Colon (tissue), 2 donors: ENCODE results near the gene ZNF296.

Experiments
- FAIRE-seq: peaks from 2 replicates; lab custom pipeline; 2012; peaks lifted over from hg19 to GRCh38; lab: Jason Lieb, UNC
- donor health status: control.
- donor health status: control.

Gene ZNF296

GRCh38 chr19:45103156-45103507 lies 26.9 kb upstream of the ZNF296 start:
- no peak for FAIRE-seq

DNA sequence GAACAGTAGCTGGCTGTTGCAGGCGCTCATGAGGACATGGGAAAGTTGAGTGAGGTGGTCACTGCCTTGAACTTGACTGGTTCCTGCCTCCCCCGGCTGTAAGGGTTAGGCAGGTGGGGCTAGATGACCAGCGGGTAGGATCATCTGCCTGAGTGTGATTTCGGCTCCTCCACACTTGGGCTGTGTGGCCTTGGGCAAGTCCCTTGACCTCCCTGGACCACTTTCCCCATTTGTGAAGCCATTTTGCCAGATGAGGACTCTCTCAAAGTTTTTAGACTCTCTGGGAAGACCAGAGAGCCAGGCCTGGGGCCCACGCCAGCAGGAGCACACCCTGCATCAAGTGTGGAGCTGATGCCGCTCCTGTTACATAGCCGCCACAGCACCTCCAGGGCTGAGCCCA lies 26.2 kb upstream of the ZNF296 start:
- no peak for FAIRE-seq

DNA sequence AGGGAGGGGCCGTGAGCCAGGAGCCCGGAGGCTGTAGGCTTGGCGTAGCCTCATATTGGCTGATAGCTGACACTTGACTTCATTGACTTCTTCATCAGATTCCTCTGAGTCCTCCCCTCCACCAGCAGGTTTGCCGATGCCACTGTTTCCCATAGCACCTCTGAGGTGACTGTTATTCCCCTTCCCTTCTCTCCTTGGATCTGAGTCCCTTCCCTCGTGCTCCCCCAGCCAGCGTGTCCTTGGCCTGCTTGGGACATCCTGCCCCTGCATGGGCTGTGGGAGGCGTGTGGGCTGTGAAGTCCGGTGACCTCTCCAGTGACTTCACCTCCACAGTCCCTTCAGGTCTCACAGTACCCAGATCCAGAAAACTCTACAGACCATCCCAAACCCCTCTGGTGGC lies 25.5 kb upstream of the ZNF296 start:
- FAIRE-seq: no peak

- no peak for FAIRE-seq
Measured at GRCh38 chr19:45100846-45101252, 24.6 kb upstream of the ZNF296 start.

DNA sequence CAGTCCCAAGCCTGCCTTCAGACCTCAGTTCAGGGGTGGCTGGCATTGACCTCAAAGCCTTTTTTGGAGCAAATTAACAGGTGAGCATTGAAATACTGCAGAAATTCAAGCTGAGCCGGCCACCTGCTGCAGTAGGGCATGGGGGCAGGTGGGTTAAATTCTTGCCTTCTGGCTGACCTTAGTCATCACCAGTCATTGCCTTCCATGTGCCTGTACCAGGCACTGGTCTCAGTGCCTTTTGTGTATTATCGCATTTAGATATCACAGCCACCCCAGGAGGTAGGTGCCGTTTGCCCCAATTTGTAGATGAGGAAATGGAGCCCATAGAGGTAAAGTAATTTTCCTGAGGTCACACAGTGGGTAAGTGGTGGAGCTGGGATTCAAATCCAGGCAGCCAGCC lies 23.9 kb upstream of the ZNF296 start:
- FAIRE-seq: no peak

DNA sequence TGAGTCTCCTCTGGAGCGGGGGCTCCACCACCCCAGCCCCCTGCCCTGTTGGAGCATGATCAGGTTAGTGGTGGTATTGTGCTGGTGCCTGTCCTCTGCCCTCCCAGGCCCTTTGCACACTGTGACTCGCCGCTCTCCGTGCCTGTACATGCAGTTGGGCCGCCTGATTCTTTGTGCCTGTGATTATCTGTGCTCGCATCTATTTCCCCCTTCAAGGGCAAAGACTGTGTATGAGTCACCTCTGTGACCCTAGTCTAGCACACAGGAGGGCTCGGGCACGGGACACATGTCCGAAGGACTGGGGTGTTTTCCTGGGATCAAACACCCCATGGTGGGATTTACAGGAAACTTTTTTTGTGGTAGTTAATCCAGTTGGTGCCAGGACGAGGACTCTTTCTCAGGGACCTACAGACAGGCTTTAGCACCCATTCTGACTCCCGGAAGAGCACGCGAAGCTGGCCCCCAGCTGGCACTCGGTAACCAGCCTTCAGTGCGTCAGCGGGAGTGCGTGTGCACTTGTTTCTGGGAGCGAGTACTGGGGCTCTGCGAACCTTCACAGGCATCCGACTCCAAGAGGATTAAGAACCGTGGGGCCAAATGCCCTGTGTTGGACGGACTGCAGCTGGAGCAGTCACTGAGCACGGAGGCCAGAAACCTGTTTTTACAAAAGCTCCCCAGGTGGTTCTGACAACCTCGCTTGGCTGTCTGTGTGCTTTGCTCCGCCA lies 23.4 kb upstream of the ZNF296 start:
- FAIRE-seq: no peak

DNA sequence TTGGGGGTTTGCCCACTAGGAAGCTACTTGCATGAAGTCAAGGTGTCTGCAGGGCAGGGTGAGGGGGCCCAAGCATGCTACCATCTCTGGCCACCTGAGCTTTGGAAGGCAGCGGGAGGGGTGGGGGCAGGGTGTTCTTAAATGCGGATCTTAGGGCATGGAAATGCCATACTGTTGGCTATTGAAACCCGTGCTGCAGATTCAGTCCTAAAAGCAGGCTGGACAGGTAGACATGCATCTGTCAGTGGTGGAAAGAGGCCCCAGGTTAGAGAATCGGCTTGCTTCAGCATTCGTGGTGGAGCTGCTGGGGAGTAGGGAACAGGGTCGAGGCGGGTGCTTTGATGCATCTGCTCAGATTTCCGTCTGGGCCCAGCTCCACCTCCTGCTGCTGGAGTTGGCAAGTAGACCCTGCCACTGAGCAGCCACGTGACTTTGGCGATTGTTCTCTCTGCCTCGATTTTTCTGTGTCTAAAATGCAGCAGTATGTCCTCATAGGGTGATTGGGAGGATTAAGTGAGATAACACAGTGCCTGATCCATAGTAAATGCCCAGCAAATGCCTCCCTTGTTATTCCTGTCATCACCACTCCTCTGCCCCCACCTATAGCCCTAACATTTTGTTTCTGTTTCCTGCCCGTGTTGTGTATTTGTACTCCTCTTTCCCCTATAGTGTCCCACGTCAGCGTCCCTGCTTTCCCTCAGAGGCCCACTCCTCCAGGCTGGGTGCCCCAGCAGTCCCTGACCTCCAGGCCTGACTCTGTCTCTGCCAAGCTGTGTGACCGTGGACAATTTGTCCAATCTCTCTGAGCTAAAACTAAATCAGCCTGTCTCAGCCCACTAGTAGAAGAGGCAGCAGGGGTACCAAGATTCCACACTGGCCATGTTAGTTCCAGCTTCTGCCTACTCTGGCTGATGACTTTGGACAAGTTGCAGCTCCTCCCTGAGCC lies 22.5 kb upstream of the ZNF296 start:
- FAIRE-seq: no peak

- no peak for FAIRE-seq
Measured at GRCh38 chr19:45097776-45098520, 21.7 kb upstream of the ZNF296 start.

GRCh38 chr19:45097450-45097775 lies 21.1 kb upstream of the ZNF296 start:
- no peak for FAIRE-seq

GRCh38 chr19:45096700-45097099 lies 20.4 kb upstream of the ZNF296 start:
- FAIRE-seq: no peak

DNA sequence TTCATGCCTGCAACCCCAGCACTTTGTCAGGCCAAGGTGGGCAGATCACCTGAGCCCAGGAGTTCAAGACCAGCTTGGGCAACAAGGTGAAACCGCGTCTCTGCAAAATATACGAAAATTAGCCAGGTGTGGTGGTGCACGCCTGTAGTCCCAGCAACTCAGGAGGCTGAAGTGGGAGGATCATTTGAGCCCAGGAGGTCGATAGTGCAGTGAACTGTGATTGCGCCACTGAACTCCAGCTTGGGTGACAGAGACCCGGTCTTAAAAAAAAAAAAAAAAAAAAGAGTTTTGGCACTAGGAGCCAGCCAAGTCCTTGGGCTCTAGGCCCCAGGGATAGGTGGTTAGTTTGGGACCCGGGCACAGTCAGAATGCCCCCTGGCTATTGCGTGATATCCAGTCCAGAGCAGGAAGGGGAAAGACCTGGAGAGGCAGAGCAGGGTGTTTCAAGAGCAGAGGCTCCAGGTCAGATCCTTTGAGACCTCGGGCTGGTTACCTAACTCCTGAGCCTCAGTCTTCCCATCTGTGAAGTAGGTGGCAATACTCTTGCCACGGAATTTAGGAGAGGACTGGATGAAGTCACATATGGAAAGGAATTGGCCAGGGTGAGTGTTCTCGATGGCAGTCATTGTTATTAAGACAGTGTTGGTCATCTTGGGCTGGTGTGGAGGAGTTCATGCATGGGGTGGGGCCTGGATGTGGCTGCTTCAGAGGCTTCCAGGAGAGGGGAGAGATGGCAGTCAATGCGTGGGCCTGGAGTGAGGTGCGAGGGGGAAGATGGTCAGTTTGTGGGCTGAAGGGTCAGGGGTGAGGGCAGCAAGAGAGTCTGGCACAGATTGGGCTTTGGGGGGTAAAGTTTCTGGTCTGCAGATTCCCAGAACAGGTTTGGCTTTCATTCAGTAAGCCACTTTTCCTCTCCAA lies 19.5 kb upstream of the ZNF296 start:
- no peak for FAIRE-seq

DNA sequence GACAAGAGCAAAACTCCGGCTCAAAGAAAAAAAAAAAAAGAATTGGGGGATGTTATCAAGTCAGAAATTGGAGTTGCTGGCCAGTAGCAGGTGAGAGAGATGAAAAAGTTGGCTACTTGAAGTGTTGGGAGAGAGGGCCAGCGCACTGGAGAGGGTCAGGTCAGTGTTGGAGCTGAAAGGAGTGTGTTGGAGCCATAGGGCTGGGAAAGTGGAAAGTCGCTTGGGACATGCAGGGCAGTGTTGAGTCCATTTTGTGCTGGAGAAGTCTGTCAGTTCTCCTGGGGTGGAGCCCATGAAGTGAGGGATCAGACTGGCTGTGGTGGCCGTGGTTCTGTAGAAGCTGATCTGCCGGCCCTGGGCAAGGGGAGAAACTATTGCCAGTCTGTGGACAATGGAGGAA lies 18.4 kb upstream of the ZNF296 start:
- FAIRE-seq: no peak

- no peak for FAIRE-seq
Measured at GRCh38 chr19:45094137-45094536, 17.9 kb upstream of the ZNF296 start.

GRCh38 chr19:45092747-45093678 lies 16.7 kb upstream of the ZNF296 start, which contains the start of gene PPP1R37:
TSS of gene PPP1R37 (plus strand) at chr19:45093179. CDS start at chr19:45093326, 147 bp downstream.
- FAIRE-seq: no peak

GRCh38 chr19:45091031-45091923 lies 15.0 kb upstream of the ZNF296 start:
- peak; percentile 49 for FAIRE-seq

DNA sequence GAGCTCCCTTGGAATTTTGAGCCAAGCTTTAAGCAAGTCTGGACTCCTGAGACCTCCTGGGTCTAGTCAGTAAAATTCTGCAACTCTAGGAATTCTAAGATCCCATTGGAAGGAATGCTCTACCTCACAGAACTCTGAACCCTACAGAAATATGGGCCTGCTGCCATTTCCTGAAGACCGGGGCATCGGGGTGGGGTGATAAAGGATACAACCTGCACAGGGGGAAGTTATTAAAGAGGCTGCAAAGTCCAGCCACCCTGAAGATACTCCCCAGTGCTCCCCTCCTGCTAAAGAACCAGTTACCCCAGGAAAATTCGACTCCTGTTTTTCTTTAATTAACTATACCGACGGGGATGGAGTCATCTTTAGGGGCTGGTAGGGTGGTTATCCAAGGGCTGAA lies 14.3 kb upstream of the ZNF296 start:
- FAIRE-seq: no peak

DNA sequence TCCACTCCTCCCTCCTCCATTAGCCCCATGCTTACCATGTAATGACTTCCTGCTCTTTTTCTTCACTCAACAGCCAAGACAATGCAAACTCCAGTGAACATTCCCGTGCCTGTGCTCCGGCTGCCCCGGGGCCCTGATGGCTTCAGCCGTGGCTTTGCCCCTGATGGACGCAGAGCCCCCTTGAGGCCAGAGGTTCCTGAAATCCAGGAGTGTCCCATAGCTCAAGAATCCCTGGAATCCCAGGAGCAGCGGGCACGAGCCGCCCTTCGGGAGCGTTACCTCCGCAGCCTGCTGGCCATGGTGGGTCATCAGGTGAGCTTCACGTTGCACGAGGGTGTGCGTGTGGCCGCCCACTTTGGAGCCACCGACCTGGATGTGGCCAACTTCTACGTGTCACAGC lies 13.8 kb upstream of the ZNF296 start:
- no peak for FAIRE-seq

DNA sequence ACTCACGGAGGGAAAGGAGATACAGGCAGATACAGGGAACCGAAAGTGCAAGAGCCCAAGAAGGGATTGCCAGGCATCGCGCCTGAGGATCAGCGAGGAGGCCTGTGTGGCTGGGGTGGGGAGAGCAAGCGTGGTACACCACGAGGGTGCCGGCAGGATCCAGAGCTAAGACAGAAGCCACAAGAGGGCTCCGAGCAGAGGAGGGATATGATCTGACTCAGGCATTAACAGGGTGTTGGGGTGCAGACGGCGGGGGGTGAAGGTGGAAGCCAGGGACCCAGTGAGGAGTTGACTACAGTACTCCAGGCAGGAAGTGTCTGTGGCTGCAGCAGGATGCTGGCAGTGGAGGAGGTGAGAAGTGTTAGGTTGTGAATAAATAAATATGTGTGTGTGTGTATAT lies 11.3 kb upstream of the ZNF296 start:
- FAIRE-seq: no peak

DNA sequence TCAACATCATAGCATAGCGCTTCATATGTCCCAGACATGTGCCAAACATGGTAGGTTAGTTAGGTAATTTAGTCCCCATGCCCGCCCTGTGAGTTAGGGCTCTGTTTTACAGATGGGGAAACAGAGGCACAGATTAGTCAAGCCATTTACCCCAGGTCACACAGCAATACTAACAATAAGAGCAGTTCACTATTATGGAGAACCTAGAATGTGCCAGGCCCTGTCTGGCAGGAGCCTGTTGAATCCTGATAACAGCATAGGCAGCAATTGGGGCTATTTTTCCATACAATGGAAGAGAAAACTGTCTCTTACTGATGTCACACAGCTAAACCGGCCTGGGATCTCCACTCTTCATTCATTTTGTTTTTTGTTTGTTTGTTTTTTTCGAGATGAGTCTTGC lies 10.2 kb upstream of the ZNF296 start:
- FAIRE-seq: no peak

DNA sequence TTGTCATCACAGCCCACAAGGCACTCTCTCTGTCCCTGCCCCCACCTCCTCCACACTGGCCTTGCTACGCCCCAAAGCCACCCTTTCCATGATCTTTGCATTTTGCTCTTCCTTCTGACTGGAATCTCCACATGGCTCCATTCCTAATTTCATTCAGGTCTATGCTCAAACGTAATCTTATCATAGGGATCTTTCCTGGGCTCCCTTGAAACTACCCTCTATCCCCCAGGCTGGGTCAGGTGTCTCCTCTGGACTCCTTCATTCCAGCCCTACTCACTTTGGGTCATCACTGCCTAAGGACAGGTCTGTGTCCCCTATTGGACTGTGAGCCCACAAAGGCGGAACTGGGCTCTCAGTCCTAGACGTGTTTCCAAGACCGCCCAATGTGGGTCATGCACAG lies 5.9 kb upstream of the ZNF296 start:
- FAIRE-seq: no peak
